Esophagus muscularis mucosa (tissue), 4 donors: ENCODE measurements around the gene CD69.

Source experiments
- CTCF ChIP-seq, 3 experiments: fragments of 200-600 bp in 2 of 3; fragments of 450-650 bp in 1 of 3; sonication (generic) in 2 of 3; IDR thresholded peaks; one replicate each; pipeline ENCODE4 v1.5.1; 2017 to 2019; ENCODE audit warnings: antibody characterized with exemption in 3 of 3, mild to moderate bottlenecking in 2 of 3, moderate library complexity in 1 of 3
- EP300 ChIP-seq: sonication (generic); formaldehyde crosslinking; IDR thresholded peaks from one replicate; pipeline ENCODE4 v1.6.1; 2017; ENCODE audit warnings: antibody characterized with exemption
- POLR2A ChIP-seq: fragments of 450-650 bp; IDR thresholded peaks from one replicate; pipeline ENCODE4 v1.6.1; 2017; ENCODE audit warnings: antibody characterized with exemption, moderate library complexity, mild to moderate bottlenecking, low read depth

DNA sequence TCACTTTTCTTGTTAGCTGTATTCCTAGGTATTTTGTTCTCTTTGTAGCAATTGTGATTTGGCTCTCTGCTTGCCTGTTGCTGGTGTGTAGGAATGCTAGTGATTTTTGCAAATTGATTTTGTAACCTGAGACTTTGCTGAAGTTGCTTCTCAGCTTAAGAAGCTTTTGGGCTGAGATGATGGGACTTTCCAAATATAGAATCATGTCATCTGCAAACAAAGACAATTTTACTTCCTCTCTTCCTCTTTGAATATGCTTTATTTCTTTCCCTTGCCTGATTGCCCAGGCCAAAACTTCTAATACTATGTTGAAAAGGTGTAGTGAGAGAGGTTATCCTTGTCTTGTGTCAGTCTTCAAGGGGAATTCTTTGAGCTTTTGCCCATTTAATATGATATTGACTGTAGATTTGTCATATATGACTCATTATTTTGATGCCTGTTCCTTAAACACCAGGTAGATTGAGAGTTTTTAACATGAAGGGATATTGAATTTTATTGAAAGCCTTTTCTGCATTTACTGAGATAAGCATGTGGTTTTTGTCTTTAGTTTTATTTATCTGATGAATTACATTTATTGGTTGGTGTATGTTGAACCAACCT is 54.5 kb downstream of the CD69 start:
- no peak for TF ChIP-seq CTCF (IDR thresholded peaks at IDR 0.05)
- no peak for TF ChIP-seq POLR2A
- no peak for TF ChIP-seq EP300
